Measurements from ENCODE around the gene UNC79. TPM values are rescaled to one million over a fixed set of nuclear protein-coding genes. Genes with fewer than 3 reads are reported as not detected.

UNC79 gene
- total RNA-seq, 1 donor from 2014 or later: 43.6 TPM

DNA sequence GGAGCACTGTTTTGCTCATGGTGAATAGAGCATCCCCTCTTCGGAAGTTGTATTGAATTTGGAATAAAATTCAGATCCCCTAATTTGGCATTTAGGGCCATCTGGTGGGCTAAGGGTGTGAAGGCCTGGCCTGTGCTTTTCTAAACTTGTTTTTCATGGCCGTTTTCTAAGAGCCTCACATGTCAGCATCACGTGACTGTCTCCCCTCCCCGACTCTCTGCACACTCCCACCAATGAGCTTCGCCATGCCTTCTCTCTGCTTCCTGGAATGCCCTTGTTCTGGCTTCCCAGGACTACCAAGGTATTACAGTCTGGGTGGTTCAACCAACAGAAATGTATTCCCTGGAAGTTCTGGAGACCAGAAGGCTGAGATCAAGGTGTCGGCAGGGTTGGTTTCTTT is 272.2 kb downstream of the UNC79 start:
- no peak for FAIRE-seq
- no peak for DNase-seq (ENCODE audit: low spot score in 2 of 2)

DNA sequence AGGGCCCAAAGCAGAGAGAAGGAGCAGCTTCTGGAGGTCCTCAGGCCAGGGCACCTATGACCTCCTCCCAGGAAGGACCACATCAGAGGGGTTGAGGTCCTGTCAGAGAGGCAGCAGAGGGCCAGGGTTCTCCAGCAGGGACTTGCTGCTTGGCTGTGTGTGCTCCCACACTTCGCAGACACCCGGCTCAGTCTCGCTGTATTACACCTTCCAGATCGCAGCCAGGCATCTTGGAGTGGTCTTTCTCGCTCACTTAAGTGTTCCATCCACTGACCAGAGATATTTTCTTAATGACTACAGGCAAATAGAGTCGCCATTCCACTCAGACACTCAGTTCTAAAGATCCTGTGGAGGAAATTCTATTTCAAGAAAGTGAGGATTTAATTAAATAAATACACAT is 273.2 kb downstream of the UNC79 start:
- FAIRE-seq: no peak

DNA sequence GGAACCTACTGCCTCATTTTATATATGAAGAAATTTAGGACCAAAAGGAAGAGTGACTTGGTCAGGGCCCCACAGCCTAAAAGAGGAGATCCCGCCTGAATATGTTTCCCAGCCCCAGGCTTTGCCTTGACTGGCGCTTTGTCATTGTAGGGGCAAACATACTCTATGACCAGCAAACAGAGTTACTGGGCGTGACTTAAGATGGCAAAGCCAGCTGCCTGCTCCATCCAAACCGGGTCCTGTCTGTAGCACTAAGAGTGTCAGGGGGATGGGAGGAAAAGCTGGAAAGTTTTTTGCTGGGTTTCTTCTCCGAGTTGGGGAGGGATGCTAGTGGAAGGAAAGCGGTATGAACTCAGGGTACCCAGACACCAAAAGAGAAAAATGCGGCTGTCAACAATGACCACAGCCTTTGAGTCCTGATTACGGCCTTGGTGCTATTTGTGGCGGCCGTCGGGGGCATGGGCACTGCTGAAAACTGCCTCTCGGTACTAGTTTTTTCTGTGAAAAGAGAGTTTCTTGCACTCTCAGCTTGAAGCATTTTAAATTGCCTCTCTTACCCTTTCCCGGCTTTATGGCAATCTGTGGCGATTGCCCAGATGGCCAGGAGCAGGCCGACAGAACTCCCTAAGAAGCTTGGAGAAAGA is 274.9 kb downstream of the UNC79 start:
- DNase-seq (ENCODE audit: low spot score in 2 of 2) (no peak), FAIRE-seq (no peak)

More for the DNA sequence above, 273.2 kb downstream of the UNC79 start:
- DNase-seq (ENCODE audit: low spot score in 2 of 2): no peak

DNA sequence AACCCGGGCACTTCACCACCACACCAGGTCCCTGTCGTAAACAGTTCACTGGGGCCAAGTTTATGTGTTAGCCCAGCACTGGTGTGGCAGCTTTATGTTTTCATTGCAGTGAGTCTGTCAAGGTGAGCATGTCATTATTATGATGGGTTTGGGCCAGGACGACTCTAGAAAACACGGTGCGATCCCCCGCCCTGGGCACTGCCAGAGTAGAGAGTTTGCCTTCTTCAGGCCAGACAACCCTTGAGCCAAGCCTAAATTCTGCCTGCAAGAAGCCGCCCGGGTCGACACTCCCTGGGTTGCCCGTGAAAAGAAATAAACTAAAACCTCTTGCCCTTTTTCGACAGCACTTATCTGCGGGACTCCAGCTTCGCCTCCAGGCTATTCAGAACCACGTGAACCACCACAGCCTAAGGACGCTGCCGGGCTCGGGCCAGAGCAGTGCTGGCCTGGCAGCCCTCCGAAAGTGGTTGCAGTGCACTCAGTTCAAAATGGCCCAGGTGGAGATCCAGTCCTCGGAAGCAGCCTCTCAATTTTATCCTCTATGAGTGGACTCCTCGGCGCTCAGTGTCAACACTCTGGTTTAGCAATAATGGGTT is 275.7 kb downstream of the UNC79 start:
- no peak for DNase-seq (ENCODE audit: low spot score in 2 of 2)
- no peak for FAIRE-seq

DNA sequence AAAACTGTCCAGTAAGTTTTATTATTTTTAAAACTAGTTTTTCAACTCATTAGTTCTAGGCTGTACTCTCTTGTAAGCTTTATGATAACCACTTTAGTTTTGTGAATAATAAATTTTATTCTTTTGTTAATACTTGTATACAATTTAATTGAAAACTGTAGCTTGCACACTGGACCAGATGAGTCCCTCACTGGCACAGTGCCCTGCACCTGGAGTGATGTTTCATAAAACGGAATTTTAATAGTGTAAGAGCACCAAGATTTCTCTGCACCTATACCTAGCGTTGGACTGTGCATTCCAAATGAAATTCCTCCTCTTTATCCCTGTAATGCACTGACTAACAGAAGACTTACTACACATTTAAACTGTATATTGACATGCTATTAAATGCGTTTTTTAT is 276.7 kb downstream of the UNC79 start:
- FAIRE-seq (no peak), DNase-seq (ENCODE audit: low spot score in 2 of 2) (no peak)

DNA sequence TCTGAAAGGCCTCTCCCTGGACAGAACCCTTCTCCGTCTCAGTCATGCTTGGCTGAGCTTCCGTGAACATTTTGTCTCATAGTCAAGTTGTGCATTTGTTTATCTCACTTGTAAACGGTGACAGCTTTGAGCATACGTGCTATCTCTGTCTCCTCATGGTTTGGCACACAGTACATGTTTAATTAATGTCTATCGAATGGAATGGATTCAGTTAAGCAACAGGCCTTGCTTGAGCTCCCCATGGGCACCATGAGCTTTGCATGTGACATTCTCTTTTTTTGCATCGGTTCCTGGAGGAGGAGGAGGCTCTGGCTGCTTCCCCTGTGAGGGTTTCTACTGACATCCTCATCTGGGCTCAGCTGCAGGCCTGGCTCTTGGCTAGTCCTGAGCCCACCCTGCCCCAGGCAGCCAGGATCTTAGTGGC is 277.6 kb downstream of the UNC79 start:
- DNase-seq (ENCODE audit: low spot score in 2 of 2): no peak
- no peak for FAIRE-seq

DNA sequence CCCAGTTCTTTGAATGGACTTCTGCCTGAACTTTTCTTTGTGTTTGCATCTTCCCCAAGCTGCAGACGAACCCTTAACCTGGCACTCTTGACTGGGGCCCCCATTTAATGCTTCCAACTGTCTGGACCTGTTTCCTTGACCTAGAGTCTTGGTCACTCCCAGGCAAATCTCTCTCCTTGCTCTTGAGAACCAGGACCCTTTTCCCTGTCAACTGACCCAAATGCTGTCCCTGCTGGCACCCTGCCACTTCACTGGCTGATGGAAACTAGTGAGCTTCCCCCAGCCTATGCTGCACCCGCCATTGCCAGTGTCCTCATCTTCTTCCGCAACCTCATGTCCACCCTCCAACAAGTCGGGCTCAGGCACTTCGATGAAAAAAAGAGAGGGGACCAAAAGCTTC is 278.1 kb downstream of the UNC79 start:
- DNase-seq (ENCODE audit: low spot score in 2 of 2): no peak
- FAIRE-seq: no peak

DNA sequence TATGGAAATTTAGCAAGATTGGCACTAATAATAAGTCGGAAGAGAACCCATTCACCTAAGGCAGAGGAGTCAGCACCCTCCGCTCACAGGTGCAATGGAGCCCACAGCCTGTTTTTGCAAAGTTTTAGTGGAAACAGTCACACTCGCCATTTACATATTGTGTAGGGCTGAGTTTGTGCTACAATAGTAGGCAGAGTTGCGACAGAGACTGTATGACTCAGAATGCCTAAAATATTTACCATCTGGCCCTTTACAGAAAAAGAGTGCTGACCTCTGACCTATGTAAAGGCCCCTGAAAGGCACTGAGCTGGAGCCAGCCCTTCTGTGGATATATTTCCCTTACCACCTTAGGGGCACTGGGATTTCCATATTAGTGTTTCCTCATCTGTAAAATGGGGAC is 278.5 kb downstream of the UNC79 start:
- FAIRE-seq (no peak), DNase-seq (ENCODE audit: low spot score in 2 of 2) (no peak)

DNA sequence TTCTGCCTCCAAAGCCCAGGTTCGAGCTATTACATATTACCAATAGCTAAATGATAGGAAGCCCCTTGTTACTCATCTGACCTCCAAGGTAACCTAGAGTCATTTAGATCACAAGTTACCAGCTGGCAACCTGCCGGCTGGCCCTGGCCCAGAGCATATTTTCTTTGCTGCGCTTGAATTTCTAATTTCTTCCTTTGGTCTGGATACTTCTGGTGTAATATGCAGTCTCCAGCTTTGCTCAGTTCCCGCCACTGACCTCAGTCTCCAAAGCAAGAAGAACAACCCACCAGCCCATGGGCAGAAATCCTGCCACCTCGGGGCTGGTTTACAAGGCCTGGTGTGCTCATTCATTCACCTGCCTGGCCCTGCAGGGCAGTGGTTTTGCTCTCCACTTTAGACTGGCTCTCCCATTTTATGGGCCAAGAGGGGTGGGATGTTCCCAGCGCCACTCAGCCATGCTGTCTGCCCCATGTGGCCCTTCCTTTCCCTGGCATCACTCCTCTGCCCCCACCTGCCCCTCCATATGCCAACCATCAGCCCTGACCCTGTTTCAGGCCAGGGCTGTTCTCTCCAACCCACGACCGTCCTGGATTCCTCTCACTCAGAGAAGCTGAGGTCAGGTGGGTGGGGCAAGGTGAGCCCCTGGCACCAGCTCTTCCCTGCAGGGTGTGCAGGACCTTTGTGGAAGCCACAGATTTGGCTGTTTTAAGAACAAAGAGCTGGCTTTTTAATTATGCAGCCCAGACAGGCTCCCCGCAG is 281.5 kb downstream of the UNC79 start:
- no peak for FAIRE-seq
- DNase-seq (ENCODE audit: low spot score in 2 of 2): no peak

DNA sequence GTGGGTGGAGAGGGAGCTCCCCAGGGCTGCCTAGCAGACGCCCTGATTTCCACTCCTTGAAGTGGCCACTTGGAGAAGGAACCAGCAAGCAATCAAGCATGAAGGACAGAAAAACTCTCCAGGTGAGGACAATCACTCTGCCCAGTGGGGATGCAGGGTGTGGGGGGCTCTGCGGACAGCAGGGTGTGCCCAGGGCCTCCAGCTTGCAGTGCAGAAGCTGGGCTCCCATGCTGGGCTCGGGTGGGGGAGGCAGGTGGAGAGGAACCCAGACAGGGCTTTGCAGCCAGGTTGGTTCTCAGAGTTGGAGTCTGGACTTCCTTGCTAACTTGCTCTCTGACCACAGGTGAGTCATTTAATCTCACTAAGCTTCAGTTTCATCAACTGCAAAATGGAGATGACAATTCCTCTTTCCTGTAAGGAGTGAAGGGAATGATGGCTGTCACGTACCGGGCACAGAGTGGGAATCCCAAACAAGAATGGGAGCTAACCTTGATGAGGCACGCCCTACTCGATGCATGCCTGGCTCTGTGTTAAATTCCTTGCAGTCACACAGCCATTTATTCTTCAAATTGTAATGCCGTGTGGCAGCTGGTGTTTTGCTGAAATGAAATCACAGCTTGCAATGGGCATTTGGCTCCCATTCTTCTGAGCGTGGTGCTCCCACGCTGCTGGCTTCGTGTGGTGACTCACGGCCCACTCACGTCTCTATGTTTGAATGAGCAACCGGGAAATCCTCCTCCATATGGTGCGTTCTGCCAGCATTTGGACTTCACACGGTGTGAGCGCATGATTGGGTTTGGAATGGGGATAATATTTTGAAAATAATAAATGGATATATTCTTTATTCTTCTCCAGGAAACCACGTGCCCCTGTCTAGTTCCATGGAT is 282.3 kb downstream of the UNC79 start:
- FAIRE-seq (no peak), DNase-seq (ENCODE audit: low spot score in 2 of 2) (peak in 1 of 2 donors; percentile 67)

DNA sequence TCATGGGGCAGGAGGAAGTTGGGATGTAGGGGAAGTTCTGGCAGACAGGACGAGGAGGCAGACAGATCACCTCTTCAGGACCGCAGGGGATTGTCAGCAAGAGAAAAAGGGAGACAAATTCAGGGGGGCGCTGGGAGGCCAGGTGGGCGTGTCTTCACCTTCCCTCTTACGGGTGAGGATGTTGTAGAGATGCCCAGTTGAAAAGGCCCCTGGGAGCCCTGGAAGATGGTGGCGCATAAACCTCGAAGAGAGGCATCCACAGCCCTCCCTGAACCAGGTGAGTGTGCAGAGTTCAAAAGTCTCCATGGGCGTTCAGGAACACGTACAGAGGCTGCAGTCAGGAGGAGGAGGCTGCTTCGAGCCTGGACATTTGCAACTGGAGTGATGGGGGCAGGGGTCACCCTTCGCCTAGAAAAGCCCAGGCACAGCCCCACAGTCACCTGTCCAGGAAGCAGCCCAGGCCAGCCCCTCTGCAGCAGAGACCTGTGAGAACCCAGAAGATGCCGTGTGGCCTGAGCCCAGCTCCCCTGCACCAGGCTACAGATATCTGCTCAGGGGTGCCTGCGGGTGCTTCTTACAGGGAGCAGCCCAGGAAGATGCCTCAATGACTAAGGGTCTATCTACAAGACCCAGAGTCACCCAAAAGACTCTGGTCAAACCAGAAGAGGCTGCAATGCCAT is 283.1 kb downstream of the UNC79 start:
- FAIRE-seq (no peak), DNase-seq (ENCODE audit: low spot score in 2 of 2) (no peak)

DNA sequence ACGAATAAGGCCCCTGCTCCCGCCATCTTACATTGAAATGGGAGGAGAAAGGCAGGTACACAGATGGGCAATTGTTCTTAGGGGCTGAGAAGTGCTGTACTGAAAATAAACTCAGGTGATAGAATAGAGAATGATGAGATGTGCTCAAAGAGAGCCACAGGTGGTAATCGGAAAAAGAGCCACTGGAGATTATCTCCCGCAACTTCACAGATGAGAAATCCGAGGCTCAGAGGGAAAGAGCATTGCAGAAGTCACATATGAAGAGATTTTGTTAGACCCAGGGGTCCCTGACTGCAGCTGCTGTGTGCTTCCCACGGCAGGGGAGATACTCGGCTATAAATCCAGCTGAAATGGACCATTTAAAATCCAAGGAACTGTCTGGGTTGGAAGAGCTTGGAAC is 283.9 kb downstream of the UNC79 start:
- no peak for FAIRE-seq
- DNase-seq (ENCODE audit: low spot score in 2 of 2): no peak

DNA sequence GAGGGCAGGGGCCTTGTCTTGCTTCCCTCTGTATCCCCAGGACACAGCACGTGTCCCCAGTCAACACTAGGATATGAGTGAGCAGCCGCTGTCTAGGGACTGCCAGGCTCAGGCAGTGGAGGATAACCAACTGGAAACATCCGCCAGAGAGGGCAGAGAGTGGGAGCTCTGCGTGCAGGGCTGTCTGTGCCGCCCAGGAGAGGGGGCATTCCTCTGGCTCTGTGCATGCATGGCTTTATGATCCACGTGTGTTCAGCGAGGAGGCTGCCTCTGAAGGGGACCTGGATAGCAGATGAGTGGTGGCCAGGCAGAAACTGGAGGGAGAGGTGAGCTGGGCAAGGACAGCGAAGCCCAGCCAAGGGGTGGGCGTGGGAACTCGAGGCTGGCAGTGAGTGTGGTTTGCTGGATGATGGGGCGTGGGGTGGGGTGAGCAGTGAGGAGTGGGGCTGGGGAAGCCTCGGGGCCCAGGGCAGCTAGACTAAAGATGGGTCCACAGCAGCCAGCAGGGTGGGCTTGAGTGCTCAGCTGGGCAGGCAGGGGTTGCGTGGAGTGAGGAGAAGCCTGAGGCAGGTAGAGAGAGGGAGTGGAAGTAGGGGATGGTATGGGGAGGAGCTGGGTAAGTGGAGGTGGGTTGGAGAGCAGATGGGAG is 284.7 kb downstream of the UNC79 start:
- FAIRE-seq: no peak
- DNase-seq (ENCODE audit: low spot score in 2 of 2): no peak

DNA sequence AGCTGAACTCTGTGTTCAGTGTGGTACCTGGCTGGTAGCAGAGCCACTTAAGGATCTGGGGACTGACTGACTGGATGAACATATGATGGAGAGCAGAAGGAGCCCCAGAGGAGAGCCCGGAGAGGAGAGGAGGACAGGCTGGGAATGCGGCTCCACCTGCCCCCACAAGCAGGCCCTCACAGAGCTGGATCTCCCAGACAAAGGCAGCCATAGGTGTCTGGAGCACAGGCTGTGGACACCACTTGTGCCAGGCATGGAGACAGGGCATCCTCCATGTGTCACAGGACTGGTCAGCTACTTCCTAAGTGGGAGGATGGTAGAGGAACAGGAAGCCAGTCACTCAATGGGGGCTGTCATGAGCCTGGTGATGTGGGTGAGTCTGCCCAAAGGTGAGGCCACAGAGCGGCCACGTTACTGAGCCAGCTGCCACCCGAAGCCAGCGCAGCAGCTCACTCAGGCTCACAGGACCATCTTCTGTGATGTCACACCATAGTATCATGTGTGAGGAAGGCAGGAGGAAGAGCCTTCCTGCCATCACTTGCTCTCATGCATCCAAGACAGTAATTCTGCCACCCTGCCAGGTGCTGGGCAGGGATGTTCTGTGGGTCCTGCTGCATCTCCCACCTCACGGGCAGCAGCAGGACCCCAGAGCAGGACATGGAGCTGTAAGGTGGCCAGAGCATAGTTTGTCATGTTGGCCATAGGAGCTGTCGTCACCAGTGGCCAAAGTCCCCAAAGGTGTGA is 285.4 kb downstream of the UNC79 start:
- no peak for DNase-seq (ENCODE audit: low spot score in 2 of 2)
- no peak for FAIRE-seq

DNA sequence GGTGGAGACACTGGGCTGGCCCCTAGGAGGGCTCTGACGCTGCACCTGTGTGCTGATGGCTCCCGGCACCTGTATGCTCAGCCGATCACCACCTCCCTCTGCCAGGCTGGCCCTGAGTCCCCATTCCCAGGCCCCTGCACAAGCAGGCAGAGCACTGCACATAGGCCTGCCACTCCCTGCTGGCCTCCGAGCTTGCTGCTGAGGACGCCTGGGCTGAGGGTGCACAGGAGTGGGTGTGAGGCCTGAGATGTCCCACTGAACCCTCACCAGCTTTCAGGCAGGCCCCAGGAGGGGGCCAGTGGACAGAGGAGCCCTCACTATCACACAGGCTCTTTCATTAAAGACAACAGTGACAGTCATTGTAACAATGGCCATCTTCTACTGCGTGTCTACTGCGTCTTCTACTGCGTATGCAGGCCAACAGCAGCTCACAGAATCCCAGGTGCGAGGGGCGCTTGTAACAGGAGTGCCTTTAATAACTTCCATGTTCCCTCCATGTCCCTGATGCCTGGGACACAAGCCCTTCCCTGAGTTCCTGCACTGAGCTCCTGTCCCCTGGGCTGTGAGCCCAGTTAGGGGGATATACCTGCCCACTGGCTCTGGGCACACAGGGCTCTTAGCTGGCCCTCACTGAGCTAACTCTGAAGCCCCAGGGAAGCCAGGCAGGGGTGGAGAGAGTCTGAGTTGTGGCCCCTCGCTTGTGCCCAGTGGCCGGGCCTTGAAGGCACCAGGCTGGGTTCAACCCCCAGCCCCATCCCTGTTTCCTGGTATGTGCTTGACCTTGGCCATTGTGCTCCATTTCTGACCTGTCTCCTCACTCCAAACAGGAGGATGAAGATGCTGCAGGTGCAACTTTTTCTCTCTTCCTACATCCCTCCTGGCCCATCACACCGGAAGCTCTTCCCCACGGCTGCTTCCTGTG is 286.3 kb downstream of the UNC79 start:
- FAIRE-seq (no peak), DNase-seq (ENCODE audit: low spot score in 2 of 2) (no peak)

DNA sequence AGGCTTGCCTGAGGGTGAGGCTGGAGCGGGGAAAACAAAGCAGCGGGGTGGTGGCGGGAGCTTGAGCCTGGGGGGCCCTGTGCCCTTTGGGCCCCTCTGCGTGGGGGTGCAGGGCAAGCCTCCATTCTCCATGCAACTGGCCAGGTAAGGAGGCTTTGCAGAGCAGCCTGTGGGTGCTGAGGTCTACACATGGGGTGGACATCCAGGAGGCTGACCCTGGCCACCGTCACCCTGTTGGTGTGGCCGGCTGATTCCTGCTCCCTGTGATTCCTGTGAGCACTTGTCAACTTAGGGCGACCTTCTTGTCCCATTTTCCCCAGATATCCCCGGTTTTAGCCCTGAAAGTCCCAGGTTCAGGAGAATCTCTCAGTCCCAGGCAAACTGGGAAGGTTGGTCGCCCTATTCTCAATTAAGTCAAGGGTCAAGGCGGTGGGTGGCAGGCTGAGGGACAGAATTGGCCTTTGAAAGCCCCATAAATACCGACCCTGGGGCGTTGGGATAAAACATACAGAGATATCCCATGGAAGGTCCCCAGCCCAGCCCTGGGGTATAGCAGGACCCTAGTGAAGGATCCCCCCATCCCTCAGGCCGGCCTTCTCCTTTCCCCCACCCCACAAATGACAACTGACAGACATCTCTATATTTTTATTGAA is 287.1 kb downstream of the UNC79 start:
- no peak for DNase-seq (ENCODE audit: low spot score in 2 of 2)
- no peak for FAIRE-seq

DNA sequence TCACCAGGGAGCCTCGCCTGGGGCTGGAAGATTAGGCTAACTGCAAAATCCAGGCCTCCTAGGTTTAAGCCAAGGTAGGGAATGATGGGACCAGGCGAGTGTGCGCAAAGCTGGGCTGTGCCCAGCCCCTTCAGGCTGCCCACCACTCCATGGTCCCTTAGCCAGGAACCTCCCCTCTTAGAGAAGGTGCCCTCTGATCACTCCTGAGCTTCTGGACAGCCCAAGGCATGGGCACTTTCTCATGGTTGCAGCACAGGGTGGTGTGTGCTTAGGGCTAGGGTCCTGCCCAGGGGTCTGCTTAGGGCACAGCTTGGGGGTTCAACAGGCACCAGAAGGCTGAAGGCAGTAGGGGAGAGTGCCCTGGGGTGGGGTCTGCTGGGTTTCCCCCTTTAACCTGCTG is 288.5 kb downstream of the UNC79 start:
- FAIRE-seq (no peak), DNase-seq (ENCODE audit: low spot score in 2 of 2) (no peak)
